Sigmoid colon (tissue), 3 donors: Measurements from ENCODE around the gene EXOC8.
"Not testable (repeated sequence)": the region's sequence is repeated elsewhere in the genome, so short reads cannot be mapped to it uniquely, and the experiment has no call there.

ENCODE experiments used
- CTCF ChIP-seq, 4 experiments: fragments of 450-650 bp in 3 of 4; fragments of 200-600 bp in 1 of 4; IDR thresholded peaks; one replicate each; pipeline ENCODE4 v1.5.1; 2016 to 2019; ENCODE audit warnings: antibody characterized with exemption in 4 of 4, mild to moderate bottlenecking in 3 of 4, moderate library complexity in 2 of 4
- POLR2A ChIP-seq, 2 donors: fragments of 450-650 bp; IDR thresholded peaks; one replicate each; pipeline ENCODE4 v1.6.1; 2016; ENCODE audit warnings: antibody characterized with exemption in 2 of 2, mild to moderate bottlenecking in 2 of 2, moderate library complexity in 2 of 2

- TF ChIP-seq POLR2A, CTCF (IDR thresholded peaks at IDR 0.05): not testable (repeated sequence)
Observed at GRCh38 chr1:231348856-231349255, 11.2 kb upstream of the EXOC8 start.
